NCI-H2107 treated with DMSO at 0.1 percent for 48 hours (cell line): ENCODE results near the gene SH3RF3.
"Not testable (repeated sequence)": the region's sequence is repeated elsewhere in the genome, so short reads cannot be mapped to it uniquely, and the experiment has no call there.

ENCODE experiments used
- DNase-seq: peaks from one replicate; lab custom pipeline; 2025; ENCODE audit not compliant: unreplicated experiment; lab: John Stamatoyannopoulos, UW

Gene SH3RF3

DNA sequence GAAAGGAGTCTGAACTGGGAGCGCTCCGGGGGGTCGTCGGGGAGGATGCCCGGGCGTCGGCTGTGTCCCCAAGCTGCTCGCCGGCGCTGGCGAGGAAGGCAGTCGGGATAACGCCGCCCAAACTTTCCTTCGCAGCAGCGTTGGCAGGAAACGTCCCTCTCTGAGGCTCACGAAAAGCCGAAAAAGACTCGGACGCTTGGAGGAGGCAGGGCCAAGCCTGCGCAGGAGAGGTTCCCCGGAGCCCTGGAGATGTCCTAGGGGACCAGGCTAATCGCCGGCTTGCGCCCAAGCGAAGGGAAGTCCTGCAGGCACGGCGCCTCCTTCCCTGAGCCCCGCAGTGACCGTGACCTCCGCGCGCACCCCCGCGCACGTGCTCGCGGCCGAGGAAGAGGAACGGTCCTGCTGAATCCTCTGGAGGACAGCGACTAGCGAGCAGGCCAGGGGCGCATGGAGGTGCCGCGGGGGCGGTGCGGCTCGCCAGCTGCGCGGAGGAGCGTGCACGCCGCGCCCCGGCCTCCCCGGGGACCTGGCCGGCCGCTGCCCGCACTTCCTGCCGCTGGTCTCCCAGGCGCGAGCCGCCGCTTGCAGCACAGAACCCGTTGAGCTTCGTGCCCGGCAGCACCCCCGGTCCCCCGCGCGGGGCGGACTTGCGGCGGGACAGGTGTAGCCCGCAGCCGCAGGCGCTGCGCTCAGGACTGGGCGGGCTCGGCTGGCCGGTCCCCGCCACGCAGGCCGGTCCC is at the start of gene SH3RF3:
TSS of gene SH3RF3 (plus strand) at position 590 of the 740 bp plus-strand sequence.
- DNase-seq, result no peak

DNA sequence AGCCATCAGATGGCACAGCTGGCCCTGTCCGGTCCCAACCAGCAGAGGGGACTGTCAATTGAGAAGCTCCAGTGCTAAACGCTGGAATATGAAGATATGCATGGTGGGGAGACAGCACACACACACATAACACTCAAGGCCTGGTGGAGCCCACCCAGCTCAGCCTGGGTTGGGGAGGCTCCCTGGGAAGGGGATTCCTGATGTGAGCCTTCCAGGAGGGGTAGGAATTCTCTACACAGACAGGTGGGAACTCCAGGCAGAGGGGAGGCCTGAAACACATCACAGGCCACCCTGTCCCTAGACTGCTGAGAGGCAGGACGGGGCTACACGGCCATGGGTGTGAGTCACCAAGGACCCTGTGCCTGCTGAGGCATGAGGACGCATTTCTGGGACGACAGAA is 49.4 kb upstream of the SH3RF3 start:
- DNase-seq, result no peak

DNA sequence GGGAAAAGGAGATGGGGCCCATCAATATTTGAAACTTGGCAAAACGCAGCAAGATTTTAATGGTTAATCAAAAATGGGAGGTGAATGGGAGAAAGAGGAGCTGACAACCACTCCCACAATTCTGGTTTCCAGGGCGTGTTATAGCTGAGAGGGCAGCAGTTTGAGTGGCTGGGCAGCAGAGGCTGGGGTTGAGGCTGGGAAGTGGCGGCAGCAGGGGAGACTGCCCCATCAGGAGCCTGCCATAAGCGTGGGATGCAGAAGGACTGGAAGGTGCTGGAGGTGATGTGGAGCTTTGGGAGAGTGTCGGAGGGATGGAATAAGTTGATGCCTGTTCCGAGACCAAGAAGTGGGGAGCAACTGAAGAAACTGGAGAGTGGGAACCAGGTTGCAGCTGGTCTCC is 48.9 kb upstream of the SH3RF3 start:
- DNase-seq, result no peak

DNA sequence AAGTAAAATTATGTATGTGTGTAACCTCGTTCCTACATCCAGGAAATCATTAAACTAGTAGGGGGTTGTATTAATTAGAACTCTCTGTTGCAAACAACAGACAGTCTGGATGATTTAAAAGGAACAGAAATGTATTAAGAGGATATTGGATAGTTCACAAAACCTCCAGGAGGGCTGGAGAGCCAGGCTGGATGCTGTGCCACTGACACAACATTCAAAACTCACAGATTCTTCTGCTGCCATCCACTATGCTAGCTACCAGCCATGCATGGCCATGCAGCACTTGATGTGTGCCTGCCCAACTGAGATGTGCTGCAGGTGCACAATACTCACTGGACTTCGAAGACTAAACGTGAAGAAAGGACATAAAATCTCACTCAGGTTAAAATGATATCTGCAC is 48.2 kb upstream of the SH3RF3 start:
- DNase-seq, result no peak

DNA sequence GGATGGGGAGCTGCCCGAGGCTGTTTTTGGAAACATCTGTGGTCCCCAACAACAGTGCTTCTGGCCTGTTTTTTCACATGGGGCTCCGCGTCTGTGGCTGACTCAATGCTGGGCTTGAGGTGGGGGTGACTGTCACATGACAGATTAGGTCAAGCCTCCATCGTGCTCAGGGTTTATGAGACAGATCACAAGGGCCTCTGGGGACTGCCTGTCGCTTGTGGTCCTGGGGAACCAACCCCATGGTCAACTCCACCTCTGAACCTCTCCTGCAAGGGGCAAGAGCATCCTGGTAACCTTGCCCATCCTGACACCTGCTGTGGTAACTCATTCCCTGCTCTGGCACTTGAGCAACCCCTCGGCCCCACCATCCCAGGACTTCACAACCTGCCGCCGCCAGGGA is 47.6 kb upstream of the SH3RF3 start:
- DNase-seq, result no peak

DNA sequence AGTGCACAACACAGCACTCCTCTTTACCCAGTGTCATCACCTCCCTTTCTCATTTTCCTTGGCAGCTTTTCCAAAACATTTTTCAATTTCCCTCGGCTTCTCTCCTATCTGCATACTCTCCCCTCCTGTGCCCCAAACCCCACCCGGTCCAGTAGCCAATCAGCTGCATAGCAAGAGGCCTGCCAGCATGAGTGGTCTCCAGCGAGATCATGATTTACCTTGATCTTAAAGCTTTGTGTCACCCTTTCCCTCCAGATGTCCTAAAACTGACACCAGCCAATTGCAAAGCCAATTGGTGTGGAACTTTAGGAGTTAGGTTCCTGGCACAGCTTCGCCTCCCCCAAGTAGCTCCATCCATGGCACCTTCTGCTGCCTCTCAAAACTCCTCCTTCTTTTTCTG is 45.2 kb upstream of the SH3RF3 start:
- no peak for DNase-seq

DNA sequence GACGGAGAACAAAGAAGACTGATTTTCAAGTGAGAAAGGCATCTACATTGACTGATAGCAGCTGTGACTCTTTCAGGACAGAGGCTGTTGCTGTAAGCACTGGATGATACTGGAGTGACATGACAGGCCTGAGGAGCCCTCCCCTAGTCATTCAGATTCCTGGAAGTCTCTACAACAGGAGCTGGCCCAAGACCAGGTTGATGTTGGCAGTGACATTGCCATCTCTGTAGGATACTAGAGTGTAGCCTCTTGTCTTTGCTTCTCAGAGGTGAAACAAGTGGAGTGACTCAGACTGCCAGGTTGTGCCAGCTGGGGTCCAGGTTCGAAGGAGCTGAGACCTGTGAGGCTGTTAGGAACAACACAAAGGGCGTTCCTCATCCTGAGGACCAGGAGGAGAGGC is 44.7 kb upstream of the SH3RF3 start:
- DNase-seq, result no peak

DNA sequence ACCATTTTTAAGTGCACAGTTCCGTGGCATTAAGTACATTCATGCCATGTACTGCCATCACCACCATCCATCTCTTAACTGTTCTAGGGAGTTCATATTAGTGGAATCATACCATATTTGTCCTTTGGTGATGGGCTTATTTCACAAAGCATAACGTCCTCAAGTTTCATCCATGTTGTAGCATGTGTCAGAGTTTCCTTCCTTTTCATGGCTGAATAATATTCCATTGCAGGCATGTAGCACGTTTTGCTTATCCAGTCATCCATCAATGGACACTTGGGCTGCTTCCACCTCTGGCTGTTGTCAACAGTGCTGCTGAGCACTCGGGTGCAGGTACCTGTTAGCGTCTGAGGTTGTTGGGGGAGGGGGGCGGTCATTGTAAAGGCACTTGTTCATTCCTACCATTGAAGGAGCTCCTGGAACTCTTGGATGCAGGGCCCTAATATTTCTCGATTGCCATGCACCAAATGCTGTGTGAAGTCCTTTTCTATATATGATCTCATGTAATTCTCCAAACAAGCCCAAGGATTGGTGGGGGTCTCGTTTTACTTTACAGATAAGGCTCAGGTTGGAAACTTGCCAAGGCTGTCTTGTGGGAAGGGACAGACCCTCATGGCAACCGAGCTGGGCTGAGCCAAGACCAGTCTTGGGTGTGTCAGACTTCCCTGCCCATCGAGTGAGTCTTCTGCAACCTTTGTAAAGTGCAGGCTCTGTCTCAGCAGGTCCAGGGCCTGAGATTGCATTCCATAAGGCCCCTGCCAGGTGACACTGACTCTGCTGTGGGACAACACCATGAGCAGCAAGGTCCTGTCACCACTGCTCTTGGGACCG is 42.9 kb upstream of the SH3RF3 start:
- no peak for DNase-seq

DNA sequence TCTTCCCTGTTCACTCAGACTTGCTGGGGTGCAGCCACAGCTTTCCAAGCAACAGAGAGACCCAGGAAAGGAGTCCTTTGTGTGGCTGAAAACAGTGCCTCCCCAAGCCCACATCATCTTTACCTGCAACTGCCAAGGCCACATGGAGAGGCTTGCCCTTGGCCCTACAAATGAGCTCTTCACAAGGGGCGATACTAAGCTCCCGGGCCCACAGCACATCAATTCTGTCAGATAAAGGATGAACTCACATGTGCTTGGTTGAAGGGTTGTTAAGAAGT is 42.3 kb upstream of the SH3RF3 start:
- no peak for DNase-seq

DNA sequence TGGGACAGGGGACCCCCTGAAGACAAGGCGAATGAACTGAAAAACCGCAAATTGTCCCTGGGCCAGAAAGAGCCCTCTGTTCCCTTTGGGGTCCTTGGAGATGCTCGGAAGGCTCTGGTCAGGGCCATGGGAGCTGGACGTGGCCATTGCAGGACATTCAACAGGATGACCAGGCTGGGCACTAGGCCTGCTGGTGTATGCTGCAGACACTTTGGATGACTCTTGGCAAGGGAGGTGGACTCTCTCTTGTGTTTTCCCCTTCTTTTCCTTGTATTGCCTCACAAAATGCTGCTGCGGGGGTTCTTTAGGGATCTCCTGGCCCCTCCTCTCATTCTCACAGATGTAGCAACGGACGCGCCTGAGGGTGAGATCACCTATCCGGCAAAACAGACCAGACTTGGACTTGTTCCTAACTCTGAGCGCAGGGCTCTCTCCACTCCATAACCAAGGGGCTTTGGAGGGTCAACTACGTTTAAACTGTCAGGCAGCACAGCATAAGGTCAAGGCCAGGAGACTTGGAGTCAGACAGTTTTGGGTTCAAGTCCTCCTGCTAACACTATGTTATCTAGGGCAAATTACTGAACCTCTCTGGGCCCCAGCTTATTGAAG is 41.8 kb upstream of the SH3RF3 start:
- no peak for DNase-seq

DNA sequence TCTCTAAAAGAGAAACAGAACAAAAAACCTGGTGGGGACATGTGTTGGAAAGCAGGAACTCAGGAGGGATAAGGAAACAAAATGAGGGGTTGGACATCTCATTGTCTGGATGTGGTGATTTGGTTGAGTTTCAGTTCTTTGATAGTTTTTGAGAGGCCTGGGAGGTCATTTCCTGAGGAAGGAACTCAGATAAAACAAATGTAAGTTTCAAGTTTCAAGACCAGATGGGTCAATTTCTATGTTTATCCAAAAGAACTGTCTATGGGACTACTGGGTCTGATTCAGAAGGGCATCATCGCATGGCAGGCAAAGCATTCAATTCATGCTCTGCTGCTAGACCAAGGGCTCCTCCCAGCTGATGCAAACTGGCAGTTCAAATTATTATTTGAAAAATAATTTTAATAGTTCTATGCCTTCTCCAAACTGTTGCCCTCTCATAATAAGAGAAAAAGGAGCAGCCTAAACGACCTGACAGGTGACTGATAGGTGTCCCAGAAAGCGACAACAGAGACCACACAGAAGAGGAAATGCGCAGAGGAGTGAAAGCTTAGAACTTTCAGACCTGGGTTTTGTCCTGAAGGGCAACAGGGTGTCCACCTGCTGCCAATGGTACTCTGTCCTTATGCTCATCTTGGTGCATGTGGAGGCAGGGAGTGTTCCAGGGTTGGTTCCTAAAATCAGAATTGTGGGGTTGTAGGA is 39.3 kb upstream of the SH3RF3 start:
- DNase-seq, result no peak

DNA sequence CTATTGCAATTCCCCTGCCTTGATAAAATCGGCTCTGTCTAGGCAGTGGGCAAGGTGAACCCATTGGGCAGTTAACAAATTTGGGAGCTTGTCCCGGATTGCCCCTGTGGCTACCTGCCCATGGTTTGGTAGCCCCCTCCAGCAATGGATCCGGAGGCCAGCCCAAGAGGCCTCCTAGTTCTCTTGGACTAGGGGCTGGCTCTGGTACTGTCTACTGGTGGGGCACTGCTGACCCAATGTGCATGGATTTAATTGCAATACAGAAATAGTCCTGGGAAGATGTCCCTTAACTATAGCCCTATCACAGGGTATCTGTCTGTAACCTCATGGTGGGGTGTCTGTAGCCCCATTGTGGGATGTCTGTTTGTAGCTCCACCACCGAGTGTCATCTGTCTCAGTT is 37.5 kb upstream of the SH3RF3 start:
- no peak for DNase-seq

DNA sequence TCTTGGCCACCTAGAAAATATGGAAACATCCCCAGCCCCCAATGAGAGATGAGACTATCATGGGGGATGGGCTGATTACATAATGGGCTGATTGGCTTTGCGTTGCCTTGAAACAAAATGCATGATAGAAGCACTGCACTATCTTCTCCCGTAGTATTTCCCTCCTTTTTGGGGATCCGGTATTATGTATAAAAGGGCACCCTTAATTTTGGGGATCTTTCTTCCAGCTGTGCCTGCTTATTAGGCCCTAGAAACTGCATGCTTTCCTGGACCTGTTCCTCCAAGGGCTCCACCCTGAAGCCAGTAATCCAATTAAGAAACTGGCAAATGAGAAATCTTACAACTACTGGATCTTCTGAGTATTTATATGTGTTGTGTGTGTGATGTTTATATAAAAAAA is 34.9 kb upstream of the SH3RF3 start:
- no peak for DNase-seq

DNA sequence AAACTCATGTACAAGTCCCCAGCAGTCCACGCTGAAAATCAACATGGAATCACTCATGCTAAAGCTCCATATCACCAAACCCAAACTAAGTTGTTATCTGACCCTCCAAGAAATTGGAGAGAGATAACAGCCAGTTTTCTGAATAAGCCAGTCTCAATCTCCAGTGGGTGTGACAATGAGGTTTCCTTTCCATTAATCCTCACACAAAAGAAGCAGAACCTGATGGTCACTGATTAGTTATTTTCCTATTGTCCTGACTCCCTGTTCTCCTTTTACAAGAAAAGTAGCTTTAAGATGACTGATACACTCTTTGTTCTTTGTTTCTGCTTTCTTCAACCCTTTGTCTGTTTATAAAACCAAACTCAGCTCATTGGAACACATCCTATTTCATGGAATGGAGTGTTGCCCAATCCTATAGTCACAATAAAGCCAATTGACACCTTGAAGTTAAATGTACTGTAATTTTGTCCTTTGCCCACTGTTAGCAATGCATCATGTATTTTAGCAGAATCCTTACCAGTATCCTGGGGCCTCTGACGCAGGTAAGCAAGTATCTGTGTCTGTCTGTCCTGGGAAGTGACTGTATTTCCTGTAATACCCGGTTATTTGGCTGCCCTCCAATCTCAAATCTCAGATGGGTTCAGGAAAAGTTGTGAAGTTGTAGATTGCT is 30.6 kb upstream of the SH3RF3 start:
- no peak for DNase-seq

DNA sequence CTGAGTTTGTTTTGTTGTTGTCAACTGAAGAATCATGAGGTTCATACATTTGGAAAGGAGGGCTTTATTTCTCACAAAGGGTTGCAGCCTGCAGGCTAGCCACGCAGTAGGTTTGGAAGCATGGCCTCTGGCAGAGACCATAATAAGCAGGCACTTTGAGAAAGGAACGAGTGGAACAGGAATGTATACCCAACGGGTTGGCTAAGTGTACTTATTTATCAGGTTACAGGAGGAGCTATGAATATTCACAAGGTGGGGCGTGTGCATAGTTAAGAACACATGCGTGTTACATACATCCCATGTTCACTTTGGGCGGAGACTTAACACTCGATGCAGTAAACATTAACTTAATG is 30.1 kb upstream of the SH3RF3 start:
- DNase-seq, result no peak

DNA sequence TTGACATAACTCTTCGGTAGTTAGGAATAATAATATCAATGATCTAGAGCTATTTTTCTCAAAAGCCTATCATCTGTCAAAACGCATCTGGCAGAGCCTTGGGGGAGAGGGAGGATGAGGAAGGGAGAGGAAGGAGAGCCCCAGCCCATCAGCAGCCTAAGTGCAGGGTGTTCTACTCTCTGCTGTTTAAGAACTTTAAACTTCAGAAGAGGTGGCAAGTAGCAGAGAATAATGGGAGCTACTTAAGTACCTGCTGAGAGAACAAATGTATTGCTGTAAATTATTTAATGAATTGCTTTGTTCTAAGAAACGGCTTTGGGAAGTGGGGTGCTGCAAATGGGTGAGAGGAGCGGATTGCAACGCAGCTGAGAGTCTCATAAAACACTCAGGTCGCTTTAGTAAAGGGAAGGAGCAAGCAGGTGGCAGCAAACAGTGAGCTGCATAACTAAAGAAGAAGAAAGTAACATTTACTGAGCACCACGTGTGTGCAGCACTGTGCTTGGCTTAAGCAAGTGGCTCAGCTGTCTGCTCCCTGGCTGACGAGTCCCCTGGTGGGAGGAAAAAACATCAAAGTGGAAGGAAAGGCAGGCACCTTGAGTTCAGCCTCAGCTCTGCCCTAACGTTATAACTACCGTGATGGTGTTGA is 26.3 kb upstream of the SH3RF3 start:
- DNase-seq, result no peak

DNA sequence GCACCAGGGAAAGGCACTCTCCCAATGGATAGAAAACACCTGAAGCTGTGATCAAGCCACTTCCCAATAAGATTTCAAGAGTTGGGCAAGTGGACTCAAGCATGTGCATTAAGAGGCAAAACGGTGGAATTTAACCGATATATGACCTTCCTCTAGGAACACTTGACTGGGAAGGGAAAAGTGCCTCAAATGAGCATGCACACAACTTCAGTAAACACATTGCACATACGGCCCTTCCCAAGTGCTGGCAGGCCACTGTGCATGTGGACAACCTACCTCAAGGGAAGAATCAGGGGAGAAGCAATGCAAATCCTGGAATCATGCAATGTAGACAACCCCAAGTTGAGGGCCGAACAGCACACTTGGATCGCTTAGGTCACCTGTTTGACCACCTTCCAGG is 23.9 kb upstream of the SH3RF3 start:
- DNase-seq, result no peak

DNA sequence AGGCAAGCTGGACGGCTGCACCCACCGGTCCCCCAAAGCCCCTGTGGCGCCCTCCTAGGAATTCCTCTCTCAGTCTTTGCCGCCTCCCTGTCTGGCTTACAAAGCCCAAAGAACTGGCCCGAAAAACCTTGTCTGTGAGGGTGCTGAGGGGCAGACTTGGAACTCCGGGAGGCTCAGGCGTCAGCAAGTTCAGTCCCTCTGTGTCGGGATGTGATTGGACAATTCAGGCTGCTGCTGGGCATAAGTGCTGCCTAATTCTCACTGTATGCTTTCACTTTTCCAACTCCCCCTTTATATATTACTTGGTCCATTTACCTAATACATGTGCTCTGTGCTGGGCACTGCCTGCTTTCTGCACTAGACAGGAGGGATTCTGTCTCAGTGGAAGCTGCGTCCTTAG is 20.3 kb upstream of the SH3RF3 start:
- DNase-seq, result no peak

DNA sequence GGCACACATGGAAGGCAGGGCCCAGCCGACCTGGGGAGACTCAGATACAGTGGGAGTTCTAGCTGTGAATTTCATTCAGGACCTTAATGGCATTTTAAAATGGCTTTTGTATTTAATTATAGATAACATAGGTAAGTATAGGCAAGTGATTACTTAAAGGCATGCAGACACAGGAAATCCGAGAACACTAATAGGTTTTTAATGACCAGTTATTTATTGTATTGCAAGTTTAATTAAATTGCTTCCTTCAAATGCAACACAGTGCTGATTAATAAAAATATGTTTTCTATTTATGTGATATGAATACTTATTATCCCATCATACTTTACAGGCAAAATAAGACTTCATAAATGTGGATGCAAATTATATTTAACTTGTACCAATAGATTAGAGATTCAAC is 19.7 kb upstream of the SH3RF3 start:
- no peak for DNase-seq

DNA sequence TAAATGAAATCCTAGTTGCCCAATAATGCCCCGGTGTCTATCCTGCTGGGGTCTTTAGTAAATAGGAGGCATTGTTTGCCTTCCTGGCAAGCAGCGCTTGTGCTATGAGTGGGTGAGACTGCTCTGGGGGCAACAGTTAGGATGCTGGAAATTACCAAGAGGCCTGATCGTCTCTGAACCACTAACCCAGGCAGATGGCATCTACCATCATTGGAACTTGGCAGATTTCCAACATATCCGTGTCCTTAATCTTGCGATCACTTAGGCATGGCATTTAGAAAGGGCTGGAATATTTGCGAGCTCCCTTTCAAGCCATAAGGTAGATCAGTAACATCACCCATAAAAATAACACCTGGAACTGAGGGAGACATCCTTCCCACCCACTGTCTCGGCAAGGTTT is 18.8 kb upstream of the SH3RF3 start:
- no peak for DNase-seq

DNA sequence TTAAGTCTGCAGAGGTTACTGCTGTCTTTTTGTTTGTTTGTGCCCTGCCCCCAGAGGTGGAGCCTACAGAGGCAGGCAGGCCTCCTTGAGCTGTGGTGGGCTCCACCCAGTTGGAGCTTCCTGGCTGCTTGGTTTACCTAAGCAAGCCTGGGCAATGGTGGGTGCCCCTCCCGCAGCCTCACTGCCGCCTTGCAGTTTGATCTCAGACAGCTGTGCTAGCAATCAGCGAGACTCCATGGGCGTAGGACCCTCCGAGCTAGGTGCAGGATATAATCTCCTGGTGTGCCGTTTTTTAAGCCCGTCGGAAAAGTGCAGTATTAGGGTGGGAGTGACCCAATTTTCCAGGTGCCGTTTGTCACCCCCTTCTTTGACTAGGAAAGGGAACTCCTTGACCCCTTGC is 11.8 kb upstream of the SH3RF3 start:
- DNase-seq, result not testable (repeated sequence)
